GM18868 (cell line): ENCODE results near the gene NXPH2.
A peak's percentile ranks its signal among the peaks of the same experiment; 100 is the strongest.
"Not testable (repeated sequence)": the region's sequence is repeated elsewhere in the genome, so short reads cannot be mapped to it uniquely, and the experiment has no call there.

Experiments
- ATAC-seq: cut with Tn5 transposase; IDR thresholded peaks from one replicate; pipeline ENCODE4 v1.9.1; 2021; ENCODE audit warnings: mild to moderate bottlenecking, moderate library complexity; ENCODE audit not compliant: unreplicated experiment

Gene NXPH2

GRCh38 chr2:138760676-138761075 is 19.5 kb downstream of the NXPH2 start:
- ATAC-seq = no peak

DNA sequence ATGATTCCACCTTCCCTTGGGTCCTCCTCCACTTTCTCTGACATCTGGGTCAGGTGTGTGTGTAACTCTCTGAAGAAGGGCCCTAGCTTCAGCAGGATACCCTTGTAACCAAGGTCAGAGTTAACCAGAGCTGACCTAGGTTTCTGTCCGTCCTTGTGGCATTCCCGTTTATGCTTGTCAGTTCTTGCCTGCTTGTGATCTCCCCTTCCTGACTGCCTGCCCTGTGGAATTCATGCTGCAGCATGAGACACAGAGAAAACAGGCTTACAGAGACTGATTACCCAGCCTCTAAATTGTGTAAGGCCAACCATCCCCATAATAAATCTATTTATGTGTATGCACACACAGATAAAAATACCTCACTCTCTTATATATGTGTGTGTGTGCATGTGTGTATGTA is 22.8 kb downstream of the NXPH2 start:
- no peak for ATAC-seq

DNA sequence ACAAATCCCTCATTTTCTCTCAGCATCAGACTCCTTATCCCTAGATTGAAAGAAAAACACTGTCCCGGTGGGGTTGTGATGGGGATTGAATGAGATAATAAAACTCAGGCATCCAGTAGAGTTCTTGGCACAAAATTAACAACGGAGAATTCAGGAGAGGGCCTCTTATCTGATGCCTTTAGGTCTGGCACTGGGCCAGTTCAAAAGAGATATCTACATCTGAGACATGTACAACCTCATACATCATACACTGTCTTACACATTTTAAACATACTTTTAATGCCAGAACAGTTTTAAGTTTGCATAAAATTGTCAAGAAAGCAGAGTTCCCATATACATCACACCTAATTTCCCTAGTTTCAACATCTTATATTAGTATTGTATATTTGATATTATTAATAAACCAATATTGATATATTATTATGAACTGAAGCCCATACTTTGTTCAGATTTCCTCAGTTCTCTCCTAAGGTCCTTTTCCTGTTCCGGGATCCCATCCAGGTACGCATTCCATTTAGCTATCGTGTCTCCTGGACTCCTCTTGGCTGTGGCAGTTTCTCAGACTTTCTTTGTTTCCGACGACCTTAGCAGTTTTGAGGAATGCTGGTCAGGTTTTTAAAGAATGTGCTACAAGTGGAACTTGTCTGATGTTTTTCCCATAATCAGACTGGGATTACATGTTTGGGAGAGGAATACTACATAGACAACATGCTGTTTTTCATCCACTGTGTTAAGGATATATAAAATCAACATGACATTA is 27.8 kb downstream of the NXPH2 start:
- ATAC-seq = no peak

DNA sequence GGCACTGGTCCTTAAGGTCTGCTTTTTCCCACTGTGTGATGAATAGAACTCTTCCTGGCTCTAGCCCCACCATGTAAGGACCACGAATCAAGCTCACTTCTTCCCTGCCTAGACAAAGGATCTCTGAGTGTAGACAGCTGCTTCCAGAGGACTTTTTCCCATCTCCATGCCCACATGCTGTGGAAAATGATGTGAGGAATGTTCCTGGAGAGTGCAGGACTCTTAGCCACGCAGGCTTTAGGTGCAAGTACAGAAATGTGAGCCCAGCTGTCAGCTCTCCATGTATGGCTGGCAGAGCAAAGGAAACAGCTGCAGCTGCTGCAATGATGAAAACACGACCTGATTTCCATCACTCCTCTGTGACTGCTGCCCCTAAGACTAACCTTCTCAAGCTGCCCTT is 35.5 kb downstream of the NXPH2 start:
- no peak for ATAC-seq

DNA sequence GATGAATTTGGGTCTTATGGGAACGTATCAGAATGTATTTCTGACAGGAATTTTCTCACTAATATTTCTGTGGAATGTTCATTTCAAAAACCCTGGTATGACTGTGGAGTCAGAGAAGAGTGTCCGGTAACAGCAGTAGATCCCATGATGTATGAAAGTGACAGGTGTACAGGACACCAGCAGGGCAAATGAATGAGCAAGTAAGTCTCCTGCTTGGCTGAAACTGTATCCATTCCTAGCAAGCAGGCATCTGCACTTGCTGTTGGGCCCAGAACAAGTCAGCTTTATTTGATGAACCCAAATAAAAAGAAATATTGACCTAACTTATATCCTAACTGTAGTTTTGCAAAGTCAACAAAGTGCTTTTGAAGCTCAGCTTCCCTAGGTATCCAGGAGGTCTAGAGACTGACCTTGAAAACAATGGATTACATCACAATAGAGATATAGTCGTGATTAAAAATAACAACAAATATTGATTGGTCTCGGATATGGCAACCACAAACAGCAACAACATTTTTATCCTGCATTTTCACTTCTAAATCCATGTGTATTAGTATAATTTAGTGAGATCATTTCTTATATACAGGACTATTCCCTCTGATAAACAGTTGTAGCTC is 37.6 kb downstream of the NXPH2 start:
- no peak for ATAC-seq

DNA sequence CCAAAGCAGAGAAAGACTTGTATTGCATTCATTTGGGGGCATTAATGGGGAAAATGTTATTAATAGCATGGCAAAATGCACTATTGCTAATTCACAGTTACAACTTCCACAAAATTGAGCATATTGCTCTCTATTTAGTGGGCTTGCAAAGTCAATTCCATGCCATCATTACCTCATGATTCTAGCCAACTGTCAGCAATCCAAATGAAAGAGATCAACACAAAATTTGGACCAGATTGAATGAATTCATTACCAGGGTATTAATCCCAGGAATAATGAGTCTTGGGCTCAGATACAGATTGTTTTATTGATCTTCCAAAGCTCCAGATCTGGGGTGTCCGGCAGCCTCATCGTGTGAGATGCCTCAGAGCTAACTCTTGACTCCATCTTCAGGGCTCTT is 38.3 kb downstream of the NXPH2 start:
- ATAC-seq = no peak

DNA sequence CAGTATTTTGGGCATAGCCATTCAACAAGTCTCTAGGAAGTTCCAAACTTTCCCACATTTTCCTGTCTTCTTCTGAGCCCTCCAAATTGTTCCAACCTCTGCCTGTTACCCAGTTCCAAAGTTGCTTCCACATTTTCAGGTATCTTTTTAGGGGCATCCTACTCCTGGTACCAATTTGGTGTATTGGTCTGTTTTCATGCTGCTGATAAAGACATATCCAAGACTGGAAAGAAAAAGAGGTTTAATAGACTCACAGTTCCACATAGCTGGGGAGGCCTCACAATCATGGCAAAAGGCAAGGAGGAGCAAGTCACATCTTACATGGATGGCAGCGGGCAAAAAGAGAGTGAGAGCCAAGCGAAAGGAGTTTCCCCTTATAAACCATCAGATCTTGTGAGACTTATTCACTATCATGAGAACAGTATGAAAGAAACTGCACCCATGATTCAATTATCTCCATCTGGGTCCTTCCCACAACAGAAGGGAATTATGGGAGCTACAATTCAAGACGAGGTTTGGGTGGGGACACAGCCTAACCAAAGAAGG is 43.1 kb downstream of the NXPH2 start:
- ATAC-seq = not testable (repeated sequence)

DNA sequence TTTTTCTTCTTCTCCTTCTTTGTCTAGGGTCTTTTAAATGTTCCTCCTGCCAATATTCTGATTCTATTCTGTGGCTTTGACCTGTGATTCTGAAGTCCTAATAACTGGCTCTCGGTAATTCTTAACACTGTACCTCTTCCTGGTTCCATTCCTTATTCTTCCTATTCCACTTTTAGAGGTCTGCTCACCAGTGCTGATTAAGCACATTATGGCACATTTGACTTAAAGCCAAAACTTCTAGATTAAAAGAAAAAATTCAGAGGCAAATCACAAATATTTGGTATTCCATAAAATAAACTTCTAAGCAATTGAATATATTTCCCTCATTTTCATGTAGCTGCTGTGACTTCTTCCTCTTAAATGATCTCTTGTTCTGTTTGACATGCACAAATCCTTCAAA is 47.5 kb downstream of the NXPH2 start:
- no peak for ATAC-seq

DNA sequence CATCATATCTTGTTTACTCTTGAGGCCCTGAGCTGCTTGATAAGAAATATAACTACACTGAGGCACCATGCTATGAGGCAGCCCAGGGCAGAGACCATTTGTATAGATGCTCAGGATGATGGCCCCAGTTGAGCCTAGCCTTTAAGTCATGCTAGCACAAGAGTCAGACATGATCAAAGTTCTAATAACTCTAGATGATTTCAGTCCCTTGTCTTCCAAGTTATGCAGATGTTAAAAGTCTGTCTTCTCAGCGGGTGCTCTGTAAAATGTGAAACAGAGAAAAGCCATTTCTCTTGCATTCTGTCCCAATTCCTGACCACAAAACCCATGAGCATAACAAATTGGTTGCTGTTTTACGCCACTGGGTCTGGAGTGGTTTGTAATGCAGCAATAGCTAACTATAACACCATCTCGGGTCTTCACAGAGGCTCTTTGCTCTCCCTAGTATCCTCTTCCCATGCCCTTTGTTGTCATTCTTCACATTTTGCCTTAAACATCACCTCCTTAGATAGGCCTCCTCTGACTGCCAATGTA is 49.6 kb downstream of the NXPH2 start:
- ATAC-seq = no peak

DNA sequence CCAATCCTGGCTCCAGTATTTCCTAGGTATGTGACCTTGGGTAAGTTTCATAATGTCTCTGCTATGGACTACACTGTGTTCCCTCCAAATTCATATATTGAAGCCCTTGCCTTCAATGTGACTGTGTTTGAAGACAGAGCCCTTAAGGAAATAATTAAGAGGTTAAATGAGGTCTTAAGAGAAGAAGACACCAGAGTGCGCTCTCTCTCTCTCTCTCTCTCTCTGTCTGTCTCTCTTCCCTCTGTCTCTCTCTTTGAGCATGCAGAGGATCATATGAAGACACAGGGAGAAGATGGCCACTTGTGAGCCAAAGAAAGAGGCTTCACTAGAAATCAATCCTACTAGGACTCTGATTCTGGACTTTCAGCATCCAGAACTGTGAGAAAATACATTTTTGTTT is 52.2 kb downstream of the NXPH2 start:
- ATAC-seq = no peak

DNA sequence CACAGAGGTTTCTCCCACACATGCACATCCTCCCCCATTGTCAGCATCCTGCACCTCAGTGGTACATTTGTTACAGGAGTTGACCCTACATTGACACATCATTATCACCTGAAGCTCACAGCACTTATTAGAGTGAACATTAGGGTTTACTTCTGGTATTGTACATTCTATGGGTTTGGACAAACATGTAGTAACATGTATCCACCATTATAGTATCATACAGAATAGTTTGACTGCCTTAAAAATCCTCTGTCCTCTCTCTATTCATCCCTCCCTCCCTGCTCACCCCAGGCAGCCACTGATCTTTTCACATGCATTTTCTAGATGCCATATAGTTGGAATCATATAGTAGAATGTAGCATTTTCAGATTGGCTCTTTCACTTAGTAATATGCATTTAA is 53.5 kb downstream of the NXPH2 start:
- ATAC-seq = no peak

- no peak for ATAC-seq
These were observed 55.3 kb downstream of the NXPH2 start for GRCh38 chr2:138724729-138725459.

- no peak for ATAC-seq
These were observed 55.9 kb downstream of the NXPH2 start for GRCh38 chr2:138724327-138724726.

GRCh38 chr2:138723196-138723987 is 56.8 kb downstream of the NXPH2 start:
- no peak for ATAC-seq

- ATAC-seq = no peak
These were observed 57.9 kb downstream of the NXPH2 start for GRCh38 chr2:138722316-138722715.

DNA sequence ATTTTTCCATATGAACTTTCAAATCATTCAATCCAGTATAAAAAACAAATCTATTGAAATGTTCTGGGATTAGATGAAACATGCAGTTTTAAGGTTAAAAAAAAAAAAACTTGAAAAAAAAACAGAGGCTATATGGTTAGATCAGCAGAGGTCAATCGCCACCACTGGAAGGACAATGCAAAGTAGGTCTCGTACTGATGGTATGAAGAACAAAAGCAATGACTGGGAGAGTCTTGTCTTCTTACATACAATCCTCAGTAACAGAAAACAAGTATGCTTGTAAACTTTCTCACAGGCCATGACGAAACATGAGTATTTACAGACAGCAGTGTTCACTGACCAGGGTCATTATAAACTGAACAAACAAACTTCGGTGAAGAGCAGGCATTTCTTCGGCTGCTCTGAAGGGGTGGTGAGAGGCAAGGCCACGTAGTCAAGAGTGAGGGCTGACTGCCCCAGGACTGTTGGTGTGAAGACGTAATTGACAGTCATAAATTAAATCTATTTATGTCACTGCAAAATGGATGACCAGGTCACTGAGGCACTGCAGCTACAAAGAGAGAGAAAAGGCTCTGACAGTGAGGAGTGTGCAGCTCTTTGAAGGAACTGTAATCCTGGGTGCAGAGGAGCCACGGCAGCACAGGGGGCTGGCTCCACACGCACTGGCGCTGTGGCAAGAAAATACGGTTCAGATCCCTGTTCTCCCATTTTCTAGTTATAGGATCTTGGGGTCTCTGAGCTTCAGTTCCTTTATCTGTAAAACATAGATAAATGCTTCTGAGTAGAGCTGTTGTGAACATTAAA is 60.0 kb downstream of the NXPH2 start:
- no peak for ATAC-seq

DNA sequence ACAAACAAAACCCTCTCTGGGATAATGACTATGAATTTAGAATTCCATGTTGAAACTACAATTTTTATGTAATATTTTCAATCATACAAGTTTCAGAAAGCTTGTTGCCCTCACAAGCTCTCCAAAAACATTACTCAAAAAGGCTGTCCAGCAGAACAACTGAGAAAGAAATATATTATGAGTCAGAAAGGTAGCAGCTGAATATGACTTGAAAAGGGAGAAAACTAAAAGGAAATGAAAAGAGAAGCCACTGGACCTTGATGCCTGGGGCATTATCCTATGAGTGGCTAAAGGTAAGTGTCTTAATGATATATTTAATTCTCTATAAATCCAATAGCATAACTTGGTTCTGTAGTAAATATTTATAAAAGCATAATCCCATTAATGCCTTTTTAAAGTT is 61.8 kb downstream of the NXPH2 start:
- ATAC-seq = peak; percentile 69

GRCh38 chr2:138716183-138716582 is 64.0 kb downstream of the NXPH2 start:
- peak; percentile 46 for ATAC-seq

GRCh38 chr2:138713504-138713903 is 66.7 kb downstream of the NXPH2 start:
- no peak for ATAC-seq

DNA sequence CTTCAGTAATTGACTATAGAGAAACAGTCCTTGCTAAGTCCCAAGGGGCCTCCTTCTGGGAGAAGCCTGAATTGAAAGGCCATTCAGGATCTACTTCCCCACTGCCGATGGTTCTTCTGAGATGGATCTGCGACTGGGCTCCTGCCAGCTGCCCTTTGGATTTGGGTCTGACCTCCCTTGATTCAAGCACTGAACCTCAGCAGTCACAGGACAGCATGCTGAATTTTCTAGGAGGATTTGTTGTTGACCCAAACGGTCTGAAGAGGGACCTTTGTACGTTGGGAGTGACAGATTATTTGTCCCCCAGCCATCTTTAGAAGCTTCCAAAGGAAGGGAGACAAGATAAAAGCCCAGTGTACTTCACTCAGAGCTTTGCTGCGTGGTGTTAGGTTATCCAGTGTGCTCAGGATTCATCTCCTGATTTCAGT is 67.1 kb downstream of the NXPH2 start:
- no peak for ATAC-seq
